Liver (tissue), 9 donors: ENCODE data around the gene ABCC9. TPM values are rescaled to one million over a fixed set of nuclear protein-coding genes. Genes with fewer than 3 reads are reported as not detected.
A peak's percentile ranks its signal among the peaks of the same experiment; 100 is the strongest.

Experiments
- DNase-seq: peaks from one replicate; pipeline ENCODE4 v3.0.0-alpha.2; 2017; ENCODE audit warnings: low spot score
- H3K27ac ChIP-seq, 2 donors: one replicate each; pipeline ENCODE4 v1.7.0; 2013; ENCODE audit warnings: inconsistent platforms in 2 of 2, low read length in 2 of 2, control low read depth in 1 of 2, low read depth in 1 of 2, mild to moderate bottlenecking in 1 of 2
- H3K27me3 ChIP-seq, 4 donors: one replicate each; pipeline versions ENCODE4 v1.6.1 to v1.7.0; 2013; ENCODE audit warnings: low read length in 3 of 4, inconsistent platforms in 1 of 4, mild to moderate bottlenecking in 1 of 4, moderate library complexity in 1 of 4; ENCODE audit not compliant: control insufficient read depth in 4 of 4, insufficient read depth in 4 of 4
- H3K36me3 ChIP-seq, 4 donors: one replicate each; pipeline versions ENCODE4 v1.6.1 to v1.7.0; 2013; ENCODE audit warnings: low read length in 3 of 4, mild to moderate bottlenecking in 3 of 4, low read depth in 1 of 4, moderate library complexity in 1 of 4; ENCODE audit not compliant: control insufficient read depth in 4 of 4, insufficient read depth in 3 of 4
- H3K4me1 ChIP-seq, 4 donors: one replicate each; pipeline versions ENCODE4 v1.6.1 to v1.7.0; 2013; ENCODE audit warnings: low read length in 3 of 4, mild to moderate bottlenecking in 3 of 4, moderate library complexity in 1 of 4; ENCODE audit not compliant: control insufficient read depth in 4 of 4, insufficient read depth in 4 of 4
- H3K4me3 ChIP-seq, 3 donors: one replicate each; pipeline versions ENCODE4 v1.6.1 to v1.7.0; 2013; ENCODE audit warnings: low read length in 3 of 3, control low read depth in 1 of 3, low read depth in 1 of 3, mild to moderate bottlenecking in 1 of 3
- H3K9ac ChIP-seq, 2 donors: one replicate each; pipeline ENCODE4 v1.7.0; 2013; ENCODE audit warnings: low read length in 2 of 2, mild to moderate bottlenecking in 2 of 2, moderate library complexity in 2 of 2, control low read depth in 1 of 2, low read depth in 1 of 2
- H3K9me3 ChIP-seq, 4 donors: one replicate each; pipeline versions ENCODE4 v1.6.1 to v1.7.0; 2013; ENCODE audit warnings: low read length in 3 of 4; ENCODE audit not compliant: control insufficient read depth in 4 of 4
- EGR1 ChIP-seq, 2 donors: IDR thresholded peaks; 2 replicates each; pipeline ENCODE4 v1.6.1; 2016 to 2018; ENCODE audit warnings: antibody characterized with exemption in 2 of 2, low read depth in 2 of 2
- FOXA1 ChIP-seq: IDR thresholded peaks from 2 replicates; pipeline ENCODE4 v1.6.1; 2016; ENCODE audit warnings: antibody characterized with exemption
- FOXA2 ChIP-seq: IDR thresholded peaks from 2 replicates; pipeline ENCODE4 v1.6.1; 2016; ENCODE audit warnings: antibody characterized with exemption
- GABPA ChIP-seq, 2 donors: IDR thresholded peaks in 1 of 2; conservative IDR thresholded peaks in 1 of 2; 2 replicates each; pipeline ENCODE4 v1.6.1; 2016; ENCODE audit warnings: antibody characterized with exemption in 2 of 2, mild to moderate bottlenecking in 1 of 2, moderate library complexity in 1 of 2
- HNF4A ChIP-seq, 2 donors: conservative IDR thresholded peaks; 2 replicates each; pipeline ENCODE4 v1.6.1; 2016; ENCODE audit warnings: antibody characterized with exemption in 2 of 2, mild to moderate bottlenecking in 2 of 2
- JUND ChIP-seq, 2 donors: IDR thresholded peaks; 2 replicates each; pipeline ENCODE4 v1.6.1; 2016; ENCODE audit warnings: antibody characterized with exemption in 2 of 2
- NR2F2 ChIP-seq: IDR thresholded peaks from 2 replicates; pipeline ENCODE4 v1.6.1; 2016; ENCODE audit warnings: antibody characterized with exemption
- RAD21 ChIP-seq, 2 donors: IDR thresholded peaks; 2 replicates each; pipeline ENCODE4 v1.6.1; 2016; ENCODE audit warnings: antibody characterized with exemption in 2 of 2, mild to moderate bottlenecking in 2 of 2
- RXRA ChIP-seq, 2 donors: IDR thresholded peaks; 2 replicates each; pipeline ENCODE4 v1.6.1; 2017 to 2018; ENCODE audit warnings: antibody characterized with exemption in 2 of 2, mild to moderate bottlenecking in 1 of 2
- SP1 ChIP-seq: IDR thresholded peaks from 2 replicates; pipeline ENCODE4 v1.6.1; 2018; ENCODE audit warnings: antibody characterized with exemption, mild to moderate bottlenecking
- TAF1 ChIP-seq: conservative IDR thresholded peaks from 2 replicates; pipeline ENCODE4 v1.6.1; 2016; ENCODE audit warnings: antibody characterized with exemption, mild to moderate bottlenecking
- YY1 ChIP-seq: IDR thresholded peaks from 2 replicates; pipeline ENCODE4 v1.6.1; 2016; ENCODE audit warnings: antibody characterized with exemption, mild to moderate bottlenecking
- WGBS: extraction: QIAGEN DNeasy Blood & Tissue Kit; methylation state at CpG from one replicate; pipeline ENCODE4 v1.1.7; 2013; 5-methylcytosine and 5-hydroxymethylcytosine counted together
- polyA plus RNA-seq, 2 donors: library from polyadenylated mRNA; stranded (reverse) in 1 of 2; unstranded in 1 of 2; fragments of 200-250 nt in 1 of 2; fragments of >200 nt in 1 of 2; fragmentation: Nextera tagmentation in 1 of 2; extraction: Ambion mirVana in 1 of 2; gene quantifications; one replicate each; pipeline versions ENCODE4 v1.2.1 to v1.2.3, GENCODE V29; 2013 to 2015
- total RNA-seq, 2 donors: library from RNA; depleted of rRNA; stranded (reverse); fragments of >200 nt; gene quantifications; one replicate each; pipeline ENCODE4 v1.2.3, GENCODE V29; 2014
- TF ChIP-seq, protein P1 (sequence below): IDR thresholded peaks from 2 replicates; pipeline ENCODE4 v1.6.1; 2016; ENCODE audit warnings: antibody characterized with exemption, mild to moderate bottlenecking
- TF ChIP-seq, protein P2 (sequence below): IDR thresholded peaks from 2 replicates; pipeline ENCODE4 v1.6.1; 2016; ENCODE audit warnings: antibody characterized with exemption
- TF ChIP-seq, protein P3 (sequence below): fragments of 150-350 bp; IDR thresholded peaks from 2 replicates; pipeline ENCODE4 v1.5.1; 2017; ENCODE audit warnings: improper control_type of control experiment, low read depth, low read length; ENCODE audit not compliant: missing input control
- TF ChIP-seq, protein P4 (sequence below): IDR thresholded peaks from 2 replicates; pipeline ENCODE4 v1.6.1; 2016; ENCODE audit warnings: antibody characterized with exemption
- TF ChIP-seq, protein P5 (sequence below): IDR thresholded peaks from 2 replicates; pipeline ENCODE4 v1.6.1; 2016; ENCODE audit warnings: antibody characterized with exemption
- donor health status: healthy.
- donor health status: healthy.
- donor health status: healthy.
- donor health status: healthy.
- donor health status: healthy.

ABCC9 gene
- total and polyA plus RNA-seq, 4 donors: 2.7 to 55.6 (median 10.7) TPM

DNA sequence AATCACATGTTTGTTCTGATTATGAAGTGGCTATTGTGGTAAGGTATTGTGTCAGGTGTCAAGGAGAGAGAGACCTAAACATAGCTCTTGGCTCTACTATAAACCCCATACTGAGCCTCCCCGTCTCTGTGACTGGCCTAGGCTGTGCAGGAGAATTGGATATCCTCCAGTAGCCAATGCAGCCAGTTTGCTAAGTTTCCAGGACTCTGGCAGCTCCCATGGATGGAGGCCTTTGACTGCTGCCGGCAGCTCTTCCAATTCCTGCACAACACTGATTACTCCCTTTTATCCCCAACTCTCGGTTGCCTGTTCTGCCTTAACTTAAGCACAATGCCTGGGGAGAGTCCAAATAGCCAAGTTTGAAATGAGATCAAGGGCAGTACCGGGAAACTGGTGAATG is 59.3 kb downstream of the ABCC9 start:
- H3K9ac ChIP-seq: no peak overlapping the region
- H3K36me3 ChIP-seq: peaks cover 0 to 10% (median 0%) of the 10 kb centered on the region in 4 donors
- peaks cover 4 to 50% (median 38%) of the 10 kb centered on the region in 4 donors for H3K4me1 ChIP-seq
- no peaks in the 10 kb centered on the region for H3K9me3 ChIP-seq
- no peaks in the 10 kb centered on the region for H3K27me3 ChIP-seq
- TF ChIP-seq GABPA (IDR thresholded peaks at IDR 0.05 in 1 of 2, conservative IDR thresholded peaks at IDR 0.05 in 1 of 2) (no peak), EGR1 (IDR thresholded peaks at IDR 0.05; ENCODE audit: low read depth in 2 of 2) (no peak), TAF1 (no peak), HNF4A (conservative IDR thresholded peaks at IDR 0.05) (peak in 1 of 2 donors; percentile 43), RAD21 (IDR thresholded peaks at IDR 0.05) (peak; percentile 21 to 58), YY1 (peak; percentile 81), RXRA (IDR thresholded peaks at IDR 0.05) (peak in 1 of 2 donors; percentile 42), FOXA1 (no peak), SP1 (peak; percentile 35)
- TF ChIP-seq, protein P1, sequence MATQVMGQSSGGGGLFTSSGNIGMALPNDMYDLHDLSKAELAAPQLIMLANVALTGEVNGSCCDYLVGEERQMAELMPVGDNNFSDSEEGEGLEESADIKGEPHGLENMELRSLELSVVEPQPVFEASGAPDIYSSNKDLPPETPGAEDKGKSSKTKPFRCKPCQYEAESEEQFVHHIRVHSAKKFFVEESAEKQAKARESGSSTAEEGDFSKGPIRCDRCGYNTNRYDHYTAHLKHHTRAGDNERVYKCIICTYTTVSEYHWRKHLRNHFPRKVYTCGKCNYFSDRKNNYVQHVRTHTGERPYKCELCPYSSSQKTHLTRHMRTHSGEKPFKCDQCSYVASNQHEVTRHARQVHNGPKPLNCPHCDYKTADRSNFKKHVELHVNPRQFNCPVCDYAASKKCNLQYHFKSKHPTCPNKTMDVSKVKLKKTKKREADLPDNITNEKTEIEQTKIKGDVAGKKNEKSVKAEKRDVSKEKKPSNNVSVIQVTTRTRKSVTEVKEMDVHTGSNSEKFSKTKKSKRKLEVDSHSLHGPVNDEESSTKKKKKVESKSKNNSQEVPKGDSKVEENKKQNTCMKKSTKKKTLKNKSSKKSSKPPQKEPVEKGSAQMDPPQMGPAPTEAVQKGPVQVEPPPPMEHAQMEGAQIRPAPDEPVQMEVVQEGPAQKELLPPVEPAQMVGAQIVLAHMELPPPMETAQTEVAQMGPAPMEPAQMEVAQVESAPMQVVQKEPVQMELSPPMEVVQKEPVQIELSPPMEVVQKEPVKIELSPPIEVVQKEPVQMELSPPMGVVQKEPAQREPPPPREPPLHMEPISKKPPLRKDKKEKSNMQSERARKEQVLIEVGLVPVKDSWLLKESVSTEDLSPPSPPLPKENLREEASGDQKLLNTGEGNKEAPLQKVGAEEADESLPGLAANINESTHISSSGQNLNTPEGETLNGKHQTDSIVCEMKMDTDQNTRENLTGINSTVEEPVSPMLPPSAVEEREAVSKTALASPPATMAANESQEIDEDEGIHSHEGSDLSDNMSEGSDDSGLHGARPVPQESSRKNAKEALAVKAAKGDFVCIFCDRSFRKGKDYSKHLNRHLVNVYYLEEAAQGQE: no peak
- TF ChIP-seq, protein P2, sequence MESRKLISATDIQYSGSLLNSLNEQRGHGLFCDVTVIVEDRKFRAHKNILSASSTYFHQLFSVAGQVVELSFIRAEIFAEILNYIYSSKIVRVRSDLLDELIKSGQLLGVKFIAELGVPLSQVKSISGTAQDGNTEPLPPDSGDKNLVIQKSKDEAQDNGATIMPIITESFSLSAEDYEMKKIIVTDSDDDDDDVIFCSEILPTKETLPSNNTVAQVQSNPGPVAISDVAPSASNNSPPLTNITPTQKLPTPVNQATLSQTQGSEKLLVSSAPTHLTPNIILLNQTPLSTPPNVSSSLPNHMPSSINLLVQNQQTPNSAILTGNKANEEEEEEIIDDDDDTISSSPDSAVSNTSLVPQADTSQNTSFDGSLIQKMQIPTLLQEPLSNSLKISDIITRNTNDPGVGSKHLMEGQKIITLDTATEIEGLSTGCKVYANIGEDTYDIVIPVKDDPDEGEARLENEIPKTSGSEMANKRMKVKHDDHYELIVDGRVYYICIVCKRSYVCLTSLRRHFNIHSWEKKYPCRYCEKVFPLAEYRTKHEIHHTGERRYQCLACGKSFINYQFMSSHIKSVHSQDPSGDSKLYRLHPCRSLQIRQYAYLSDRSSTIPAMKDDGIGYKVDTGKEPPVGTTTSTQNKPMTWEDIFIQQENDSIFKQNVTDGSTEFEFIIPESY: no peak
- WGBS: 27% methylated on average over 4 of the region's 4 CpGs
- DNase-seq: no peak
- H3K4me3 ChIP-seq: no peak overlapping the region
- H3K27ac ChIP-seq: peak overlapping the region; percentile 61 to 71

DNA sequence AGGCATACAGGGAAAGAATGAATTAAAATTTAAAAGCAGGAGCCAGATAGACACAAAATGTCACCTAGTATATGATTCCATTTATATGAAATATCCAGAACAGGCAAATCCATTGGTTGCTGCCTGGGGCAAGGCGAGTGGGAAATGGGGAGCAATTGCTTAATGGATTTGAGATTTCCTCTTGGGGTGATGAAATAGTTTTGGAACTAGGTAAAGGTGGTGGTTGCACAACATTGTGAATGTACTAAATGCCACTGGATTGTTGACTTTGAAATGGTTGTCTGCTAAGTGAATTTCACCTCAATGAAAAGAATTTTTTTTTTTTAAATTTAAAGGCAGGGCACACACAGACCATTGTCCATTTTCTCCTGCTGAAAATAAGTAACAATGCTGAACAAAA is 61.9 kb downstream of the ABCC9 start:
- peaks cover 4 to 44% (median 36%) of the 10 kb centered on the region in 4 donors for H3K4me1 ChIP-seq
- no peak for DNase-seq
- peaks cover 0 to 10% (median 2%) of the 10 kb centered on the region in 4 donors for H3K36me3 ChIP-seq
- H3K27me3 ChIP-seq: no peaks in the 10 kb centered on the region
- no peaks in the 10 kb centered on the region for H3K9me3 ChIP-seq
- WGBS: 33% methylated on average over 1 of the region's 1 CpG
- H3K4me3 ChIP-seq: no peak overlapping the region
- peak overlapping the region; percentile 78 to 79 for H3K27ac ChIP-seq
- no peak overlapping the region for H3K9ac ChIP-seq
- TF ChIP-seq, protein P1: peak; percentile 67
- TF ChIP-seq NR2F2: no peak
- TF ChIP-seq RXRA (IDR thresholded peaks at IDR 0.05): peak; percentile 67 to 80
- peak; percentile 56 for TF ChIP-seq FOXA2
- peak; percentile 68 to 75 for TF ChIP-seq HNF4A (conservative IDR thresholded peaks at IDR 0.05)
- no peak for TF ChIP-seq TAF1
- no peak for TF ChIP-seq FOXA1
- no peak for TF ChIP-seq GABPA (IDR thresholded peaks at IDR 0.05 in 1 of 2, conservative IDR thresholded peaks at IDR 0.05 in 1 of 2)
- TF ChIP-seq, protein P3, sequence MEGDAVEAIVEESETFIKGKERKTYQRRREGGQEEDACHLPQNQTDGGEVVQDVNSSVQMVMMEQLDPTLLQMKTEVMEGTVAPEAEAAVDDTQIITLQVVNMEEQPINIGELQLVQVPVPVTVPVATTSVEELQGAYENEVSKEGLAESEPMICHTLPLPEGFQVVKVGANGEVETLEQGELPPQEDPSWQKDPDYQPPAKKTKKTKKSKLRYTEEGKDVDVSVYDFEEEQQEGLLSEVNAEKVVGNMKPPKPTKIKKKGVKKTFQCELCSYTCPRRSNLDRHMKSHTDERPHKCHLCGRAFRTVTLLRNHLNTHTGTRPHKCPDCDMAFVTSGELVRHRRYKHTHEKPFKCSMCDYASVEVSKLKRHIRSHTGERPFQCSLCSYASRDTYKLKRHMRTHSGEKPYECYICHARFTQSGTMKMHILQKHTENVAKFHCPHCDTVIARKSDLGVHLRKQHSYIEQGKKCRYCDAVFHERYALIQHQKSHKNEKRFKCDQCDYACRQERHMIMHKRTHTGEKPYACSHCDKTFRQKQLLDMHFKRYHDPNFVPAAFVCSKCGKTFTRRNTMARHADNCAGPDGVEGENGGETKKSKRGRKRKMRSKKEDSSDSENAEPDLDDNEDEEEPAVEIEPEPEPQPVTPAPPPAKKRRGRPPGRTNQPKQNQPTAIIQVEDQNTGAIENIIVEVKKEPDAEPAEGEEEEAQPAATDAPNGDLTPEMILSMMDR: no peak
- peak; percentile 40 to 64 for TF ChIP-seq JUND (IDR thresholded peaks at IDR 0.05)
- TF ChIP-seq, protein P4, sequence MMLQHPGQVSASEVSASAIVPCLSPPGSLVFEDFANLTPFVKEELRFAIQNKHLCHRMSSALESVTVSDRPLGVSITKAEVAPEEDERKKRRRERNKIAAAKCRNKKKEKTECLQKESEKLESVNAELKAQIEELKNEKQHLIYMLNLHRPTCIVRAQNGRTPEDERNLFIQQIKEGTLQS: peak; percentile 91
- TF ChIP-seq, protein P5, sequence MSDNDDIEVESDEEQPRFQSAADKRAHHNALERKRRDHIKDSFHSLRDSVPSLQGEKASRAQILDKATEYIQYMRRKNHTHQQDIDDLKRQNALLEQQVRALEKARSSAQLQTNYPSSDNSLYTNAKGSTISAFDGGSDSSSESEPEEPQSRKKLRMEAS: peak; percentile 77
- peak; percentile 93 for TF ChIP-seq YY1
- TF ChIP-seq SP1: peak; percentile 71
- peak in 1 of 2 donors; percentile 51 for TF ChIP-seq EGR1 (IDR thresholded peaks at IDR 0.05; ENCODE audit: low read depth in 2 of 2)
- TF ChIP-seq, protein P2: peak; percentile 46
